H9 (cell line): Measurements from ENCODE around the gene SLC11A1. TPM values are rescaled to one million over a fixed set of nuclear protein-coding genes. Genes with fewer than 3 reads are reported as not detected.

ENCODE experiments used
- DNase-seq: peaks from one replicate; pipeline ENCODE4 v3.0.0-alpha.2; 2017
- H2AFZ ChIP-seq: one replicate; pipeline ENCODE4 v1.6.1; 2013; ENCODE audit warnings: mild to moderate bottlenecking, low read length, control low read depth, moderate library complexity
- H2AK5ac ChIP-seq: 2 replicates; pipeline ENCODE4 v1.6.1; 2013; ENCODE audit warnings: low read length, control low read depth, mixed read lengths; ENCODE audit not compliant: insufficient read length
- H2BK120ac ChIP-seq: one replicate; pipeline ENCODE4 v1.6.1; 2013; ENCODE audit warnings: low read depth, mild to moderate bottlenecking, low read length, control low read depth, inconsistent platforms; ENCODE audit not compliant: poor library complexity, severe bottlenecking
- H2BK12ac ChIP-seq: 2 replicates; pipeline ENCODE4 v1.6.1; 2013; ENCODE audit warnings: low read length, control low read depth, mixed read lengths, low read depth; ENCODE audit not compliant: insufficient read length
- H2BK15ac ChIP-seq: 2 replicates; pipeline ENCODE4 v1.6.1; 2013; ENCODE audit warnings: low read depth, low read length, control low read depth
- H2BK20ac ChIP-seq: one replicate; pipeline ENCODE4 v1.6.1; 2013; ENCODE audit warnings: low read depth, mild to moderate bottlenecking, low read length, control low read depth, inconsistent platforms; ENCODE audit not compliant: poor library complexity, severe bottlenecking
- H2BK5ac ChIP-seq: 2 replicates; pipeline ENCODE4 v1.6.1; 2013; ENCODE audit warnings: low read length, control low read depth, mixed read lengths; ENCODE audit not compliant: insufficient read length
- H3K14ac ChIP-seq: 2 replicates; pipeline ENCODE4 v1.6.1; 2013; ENCODE audit warnings: low read length, control low read depth; ENCODE audit not compliant: insufficient read depth
- H3K18ac ChIP-seq: 2 replicates; pipeline ENCODE4 v1.6.1; 2013; ENCODE audit warnings: low read depth, mild to moderate bottlenecking, mixed read lengths, low read length, control low read depth; ENCODE audit not compliant: insufficient read length
- H3K23ac ChIP-seq: 2 replicates; pipeline ENCODE4 v1.6.1; 2013; ENCODE audit warnings: low read length, control low read depth, mixed read lengths, low read depth; ENCODE audit not compliant: insufficient read length
- H3K23me2 ChIP-seq: 2 replicates; pipeline ENCODE4 v1.6.1; 2013; ENCODE audit warnings: low read depth, mild to moderate bottlenecking, mixed read lengths, low read length, control low read depth; ENCODE audit not compliant: insufficient read length, poor library complexity, severe bottlenecking
- H3K27ac ChIP-seq: 2 replicates; pipeline ENCODE4 v1.5.1; 2013; ENCODE audit warnings: low read length, control low read depth, mixed read lengths, low read depth; ENCODE audit not compliant: insufficient read length
- H3K27me3 ChIP-seq: 2 replicates; pipeline ENCODE4 v1.6.1; 2013; ENCODE audit warnings: low read length, control low read depth, inconsistent platforms; ENCODE audit not compliant: insufficient read depth
- H3K4ac ChIP-seq: 2 replicates; pipeline ENCODE4 v1.6.1; 2013; ENCODE audit warnings: low read depth, mild to moderate bottlenecking, control low read depth, inconsistent platforms, low read length, moderate library complexity
- H3K4me1 ChIP-seq: 2 replicates; pipeline ENCODE4 v1.6.1; 2013; ENCODE audit warnings: low read length, control low read depth, inconsistent platforms; ENCODE audit not compliant: insufficient read depth
- H3K4me2 ChIP-seq: 2 replicates; pipeline ENCODE4 v1.6.1; 2013; ENCODE audit warnings: low read length, control low read depth, mixed read lengths; ENCODE audit not compliant: insufficient read length, insufficient read depth
- H3K56ac ChIP-seq: 2 replicates; pipeline ENCODE4 v1.6.1; 2013; ENCODE audit warnings: low read depth, mild to moderate bottlenecking, mixed read lengths, low read length, control low read depth; ENCODE audit not compliant: insufficient read length
- H3K79me1 ChIP-seq: 2 replicates; pipeline ENCODE4 v1.6.1; 2013; ENCODE audit warnings: low read depth, mild to moderate bottlenecking, moderate library complexity, low read length, control low read depth, inconsistent platforms; ENCODE audit not compliant: insufficient read depth, poor library complexity, severe bottlenecking
- H3K79me2 ChIP-seq: 2 replicates; pipeline ENCODE4 v1.6.1; 2013; ENCODE audit warnings: low read length, control low read depth, inconsistent platforms; ENCODE audit not compliant: insufficient read depth
- H3K9ac ChIP-seq: 2 replicates; pipeline ENCODE4 v1.6.1; 2013; ENCODE audit warnings: low read length, control low read depth, mixed read lengths; ENCODE audit not compliant: insufficient read length; ENCODE audit errors: extremely low read depth
- H3K9me3 ChIP-seq: one replicate; pipeline ENCODE4 v1.6.1; 2013; ENCODE audit warnings: low read depth, low read length, inconsistent platforms; ENCODE audit not compliant: control insufficient read depth
- H3T11ph ChIP-seq: one replicate; pipeline ENCODE4 v1.6.1; 2013; ENCODE audit warnings: mild to moderate bottlenecking, low read length, control low read depth, inconsistent platforms
- H4K20me1 ChIP-seq: one replicate; pipeline ENCODE4 v1.6.1; 2013; ENCODE audit not compliant: control insufficient read depth, insufficient read length, insufficient read depth
- H4K5ac ChIP-seq: 2 replicates; pipeline ENCODE4 v1.6.1; 2013; ENCODE audit warnings: low read depth, mild to moderate bottlenecking, mixed read lengths, low read length, control low read depth; ENCODE audit not compliant: insufficient read length
- H4K8ac ChIP-seq: replicated peaks from 2 replicates; pipeline ENCODE4 v1.6.1; 2013; ENCODE audit warnings: low read length, control low read depth, mixed read lengths, low read depth; ENCODE audit not compliant: insufficient read length
- H4K91ac ChIP-seq: 2 replicates; pipeline ENCODE4 v1.6.1; 2013; ENCODE audit warnings: low read depth, mild to moderate bottlenecking, moderate library complexity, mixed read lengths, low read length, control low read depth; ENCODE audit not compliant: insufficient read length
- H3K27ac Mint-ChIP-seq, 3 experiments: 2 replicates in 2 of 3; 3 replicates in 1 of 3; pipeline ENCODE4 v1.8.0; 2020 to 2021; ENCODE audit warnings: mixed read lengths in 3 of 3, mild to moderate bottlenecking in 1 of 3, moderate library complexity in 1 of 3
- H3K27me3 Mint-ChIP-seq: 2 replicates; pipeline ENCODE4 v1.8.0; 2021; ENCODE audit warnings: low read depth, mild to moderate bottlenecking, moderate library complexity, mixed read lengths
- H3K36me3 Mint-ChIP-seq, 3 experiments: 2 replicates in 2 of 3; 3 replicates in 1 of 3; pipeline ENCODE4 v1.8.0; 2020 to 2021; ENCODE audit warnings: low read depth in 3 of 3, mixed read lengths in 3 of 3; ENCODE audit not compliant: insufficient read depth in 1 of 3
- H3K4me1 Mint-ChIP-seq, 2 experiments: 2 replicates each; pipeline ENCODE4 v1.8.0; 2020; ENCODE audit warnings: mixed read lengths in 2 of 2
- H3K4me3 Mint-ChIP-seq, 2 experiments: 2 replicates in 1 of 2; 3 replicates in 1 of 2; pipeline ENCODE4 v1.8.0; 2020 to 2021; ENCODE audit warnings: mild to moderate bottlenecking in 2 of 2, mixed read lengths in 2 of 2, moderate library complexity in 1 of 2
- H3K9me3 Mint-ChIP-seq, 2 experiments: 2 replicates in 1 of 2; 3 replicates in 1 of 2; pipeline ENCODE4 v1.8.0; 2020; ENCODE audit warnings: mild to moderate bottlenecking in 2 of 2, mixed read lengths in 2 of 2, moderate library complexity in 1 of 2
- CTCF ChIP-seq: fragments of 200-600 bp; sonication (generic); conservative IDR thresholded peaks from 3 replicates; pipeline ENCODE4 v1.8.0; 2021; ENCODE audit warnings: antibody characterized with exemption, mild to moderate bottlenecking
- WGBS: extraction: QIAGEN DNeasy Blood & Tissue Kit; methylation state at CpG from one replicate; pipeline ENCODE4 v1.1.7; 2013; ENCODE audit warnings: missing lambda C conversion rate, low lambda C conversion rate, mixed read lengths; ENCODE audit not compliant: insufficient read length; ENCODE audit errors: extremely low coverage; 5-methylcytosine and 5-hydroxymethylcytosine counted together
- total RNA-seq: library from RNA; stranded (reverse); gene quantifications from 2 replicates; pipeline ENCODE4 v1.2.1, GENCODE V29; 2021

The SLC11A1 gene
- total RNA-seq, 1 experiment from 2014 or later: 0.11 TPM

GRCh38 chr2:218434456-218434855 is 52.4 kb downstream of the SLC11A1 start:
- Histone ChIP-seq H2BK20ac (no peak overlapping the region), H2BK5ac (no peak overlapping the region), H3K27me3 (no peaks in the 10 kb centered on the region), H2BK15ac (no peak overlapping the region), H3K4me2 (no peak overlapping the region), H3K79me1 (no peaks in the 10 kb centered on the region), H3K23ac (no peak overlapping the region), H2AK5ac (no peak overlapping the region), H2BK120ac (no peak overlapping the region), H2BK12ac (no peak overlapping the region), H3T11ph (no peak overlapping the region), H4K8ac (no peak overlapping the region), H3K14ac (no peak overlapping the region), H3K27ac (no peak overlapping the region), H2AFZ (no peak overlapping the region), H3K9ac (no peak overlapping the region), H3K18ac (no peak overlapping the region), H4K91ac (no peak overlapping the region), H3K4me1 (no peaks in the 10 kb centered on the region), H3K56ac (no peak overlapping the region), H4K20me1 (no peaks in the 10 kb centered on the region), H3K23me2 (no peaks in the 10 kb centered on the region), H3K79me2 (no peaks in the 10 kb centered on the region), H4K5ac (no peak overlapping the region), H3K4ac (no peak overlapping the region), H3K9me3 (no peaks in the 10 kb centered on the region)
- DNase-seq: no peak
- H3K4me1 Mint-ChIP-seq: no peaks in the 10 kb centered on the region
- H3K9me3 Mint-ChIP-seq: no peaks in the 10 kb centered on the region
- TF ChIP-seq CTCF: no peak
- no CpG with 5 or more reads among the region's 9 CpGs for WGBS
- H3K36me3 Mint-ChIP-seq: no peaks in the 10 kb centered on the region
- H3K27me3 Mint-ChIP-seq: peaks cover 1% of the 10 kb centered on the region
- H3K27ac Mint-ChIP-seq: no peak overlapping the region
- no peak overlapping the region for H3K4me3 Mint-ChIP-seq
